ENCODE results near the gene FAM184A. TPM values are rescaled to one million over a fixed set of nuclear protein-coding genes. Genes with fewer than 3 reads are reported as not detected.
A peak's percentile ranks its signal among the peaks of the same experiment; 100 is the strongest.

The FAM184A gene
- total and polyA plus RNA-seq, 9 of the 15 experiments (the other 6 are each of a cell fraction or from before 2014, with no cell fraction given), result 6.4 to 18.7 (median 13.1) TPM

GRCh38 chr6:119035459-119035858, 43.0 kb downstream of the FAM184A start:
- H3K27ac ChIP-seq (ENCODE audit: extremely low read depth, low read depth, low read length), result no peak overlapping the region
- H4K20me1 ChIP-seq (replicated peaks; ENCODE audit: control insufficient read depth, insufficient read depth, low read length), result no peaks in the 10 kb centered on the region
- in situ Hi-C loops (cut with MboI), result no loop called here
- H3K9ac ChIP-seq (ENCODE audit: insufficient read depth in 1 of 2, low read depth in 2 of 2, low read length in 2 of 2), result no peak overlapping the region
- H2AFZ ChIP-seq (ENCODE audit: low read depth, low read length), result no peak overlapping the region
- H3K79me2 ChIP-seq (ENCODE audit: control insufficient read depth, insufficient read depth, low read length), result peaks cover 5% of the 10 kb centered on the region; the same call in 1 of the 3 replicates
- intact Hi-C loops (cut with micrococcal nuclease), result no loop called here
- FAIRE-seq, result peak; percentile 56
- no peaks in the 10 kb centered on the region for H3K27me3 ChIP-seq (ENCODE audit: control insufficient read depth in 2 of 2, insufficient read depth in 2 of 2, low read length in 2 of 2)
- peaks cover 0 to 20% of the 10 kb centered on the region in 2 experiments; a peak in 2 of 5 replicates for H3K4me1 ChIP-seq (replicated peaks in 1 of 2; ENCODE audit: control insufficient read depth in 2 of 2, insufficient read depth in 2 of 2, low read length in 2 of 2)
- CTCF ChIA-PET (ENCODE audit: low intra/inter-chr PET ratio), result no interaction called here
- DNase-seq (ENCODE audit: extremely low read depth in 1 of 4, low spot score in 3 of 4), result peak; percentile 20 to 63 (median 33)
- 32% methylated on average over 6 of the region's 6 CpGs for WGBS (ENCODE audit: insufficient coverage, low coverage, missing lambda C conversion rate)
- no peak overlapping the region for H3K4me3 ChIP-seq
- H3K36me3 ChIP-seq (ENCODE audit: control insufficient read depth, insufficient read depth, low read length), result no peaks in the 10 kb centered on the region
- peak; percentile 45 for ATAC-seq
- H3K9me3 ChIP-seq (replicated peaks; ENCODE audit: control insufficient read depth, insufficient read depth, low read depth, low read length), result no peaks in the 10 kb centered on the region
- no peak overlapping the region for H3K4me2 ChIP-seq (ENCODE audit: insufficient read depth, low read length)
- BruUV-seq (replicated peaks), result no TSS peak
- POLR2A ChIA-PET, result interaction anchor here (0.6 to 1.8 kb wide), 4 partner anchors 11 to 43 kb away, joined by 3 to 6 read pairs (median 4); no protein-coding TSS in a partner anchor
- no peaks in the 10 kb centered on the region for H3K9me1 ChIP-seq (ENCODE audit: control insufficient read depth, insufficient read depth, low read length)
- TF ChIP-seq BCL6 (CRISPR knock-in tag; IDR thresholded peaks at IDR 0.05) (no peak), HMBOX1 (IDR thresholded peaks at IDR 0.05) (peak; percentile 52; the same call in 1 of the 2 replicates), NCOA6 (IDR thresholded peaks at IDR 0.05) (no peak), CTBP1 (IDR thresholded peaks at IDR 0.05; ENCODE audit: borderline replicate concordance) (peak; percentile 71; the same call in 1 of the 2 replicates), NFIC (IDR thresholded peaks at IDR 0.05) (peak; percentile 75), L3MBTL2 (IDR thresholded peaks at IDR 0.05) (no peak), BRD9 (IDR thresholded peaks at IDR 0.05; ENCODE audit: low read depth, partially characterized antibody) (no peak), SMAD4 (CRISPR knock-in tag; conservative IDR thresholded peaks at IDR 0.05) (peak; percentile 45; the same call in 1 of the 2 replicates), ZNF121 (CRISPR knock-in tag; conservative IDR thresholded peaks at IDR 0.05) (no peak), ZFP91 (CRISPR knock-in tag; IDR thresholded peaks at IDR 0.05) (no peak), HDAC3 (IDR thresholded peaks at IDR 0.05; ENCODE audit: borderline replicate concordance, partially characterized antibody) (no peak), HINFP (tag; conservative IDR thresholded peaks at IDR 0.05; ENCODE audit: low read depth) (no peak), ZHX1 (conservative IDR thresholded peaks at IDR 0.05; ENCODE audit: low read length) (no peak)
- TF ChIP-seq, protein P1, sequence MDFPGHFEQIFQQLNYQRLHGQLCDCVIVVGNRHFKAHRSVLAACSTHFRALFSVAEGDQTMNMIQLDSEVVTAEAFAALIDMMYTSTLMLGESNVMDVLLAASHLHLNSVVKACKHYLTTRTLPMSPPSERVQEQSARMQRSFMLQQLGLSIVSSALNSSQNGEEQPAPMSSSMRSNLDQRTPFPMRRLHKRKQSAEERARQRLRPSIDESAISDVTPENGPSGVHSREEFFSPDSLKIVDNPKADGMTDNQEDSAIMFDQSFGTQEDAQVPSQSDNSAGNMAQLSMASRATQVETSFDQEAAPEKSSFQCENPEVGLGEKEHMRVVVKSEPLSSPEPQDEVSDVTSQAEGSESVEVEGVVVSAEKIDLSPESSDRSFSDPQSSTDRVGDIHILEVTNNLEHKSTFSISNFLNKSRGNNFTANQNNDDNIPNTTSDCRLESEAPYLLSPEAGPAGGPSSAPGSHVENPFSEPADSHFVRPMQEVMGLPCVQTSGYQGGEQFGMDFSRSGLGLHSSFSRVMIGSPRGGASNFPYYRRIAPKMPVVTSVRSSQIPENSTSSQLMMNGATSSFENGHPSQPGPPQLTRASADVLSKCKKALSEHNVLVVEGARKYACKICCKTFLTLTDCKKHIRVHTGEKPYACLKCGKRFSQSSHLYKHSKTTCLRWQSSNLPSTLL (IDR thresholded peaks at IDR 0.05), result no peak

Data from K562 (cell line).